Calu3 (cell line): Measurements from ENCODE around the gene MAD2L2. TPM values are rescaled to one million over a fixed set of nuclear protein-coding genes. Genes with fewer than 3 reads are reported as not detected.

Source experiments
- BruUV-seq: library from RNA; stranded (reverse); fragments of 400-500 nt; replicated peaks from 2 replicates; lab custom pipeline; 2021; lab: Mats Ljungman, UMichigan
- CTCF ChIA-PET: fragments of 300-600 bp; sonication (Branson Sonifier 250); formaldehyde crosslinking; loops from one replicate; lab custom pipeline; 2022; ENCODE audit warnings: antibody characterized with exemption; lab: Charles Lee
- DNase-seq: peaks from one replicate; pipeline ENCODE4 v3.0.0; 2022
- H3K27ac Mint-ChIP-seq: one replicate; pipeline ENCODE4 v1.8.0; 2022; ENCODE audit warnings: mixed read lengths; ENCODE audit not compliant: unreplicated experiment
- H3K27me3 Mint-ChIP-seq: one replicate; pipeline ENCODE4 v1.8.0; 2022; ENCODE audit warnings: mixed read lengths; ENCODE audit not compliant: unreplicated experiment
- H3K36me3 Mint-ChIP-seq: one replicate; pipeline ENCODE4 v1.8.0; 2022; ENCODE audit warnings: mild to moderate bottlenecking, moderate library complexity, mixed read lengths; ENCODE audit not compliant: insufficient read depth, unreplicated experiment
- H3K4me1 Mint-ChIP-seq: one replicate; pipeline ENCODE4 v1.8.0; 2022; ENCODE audit warnings: mild to moderate bottlenecking, low read depth, mixed read lengths; ENCODE audit not compliant: unreplicated experiment
- H3K4me3 Mint-ChIP-seq: one replicate; pipeline ENCODE4 v1.8.0; 2022; ENCODE audit warnings: mild to moderate bottlenecking, low read depth, moderate library complexity, mixed read lengths; ENCODE audit not compliant: unreplicated experiment
- H3K9me3 Mint-ChIP-seq: one replicate; pipeline ENCODE4 v1.8.0; 2022; ENCODE audit warnings: low read depth, mixed read lengths; ENCODE audit not compliant: unreplicated experiment
- CTCF ChIP-seq: fragments of 200-600 bp; IDR thresholded peaks from one replicate; pipeline ENCODE4 v1.8.0; 2022; ENCODE audit warnings: antibody characterized with exemption; ENCODE audit not compliant: unreplicated experiment
- intact Hi-C: fragments of 100-400 bp; cut with micrococcal nuclease; formaldehyde crosslinking; loops from one replicate; pipeline ENCODE4 v1.10.0; 2022; ENCODE audit not compliant: unreplicated experiment
- total RNA-seq: library from RNA; stranded (reverse); gene quantifications from 2 replicates; pipeline ENCODE4 v1.2.3, GENCODE V29; 2022

The MAD2L2 gene
- total RNA-seq, 1 experiment from 2014 or later: 19.2 TPM

DNA sequence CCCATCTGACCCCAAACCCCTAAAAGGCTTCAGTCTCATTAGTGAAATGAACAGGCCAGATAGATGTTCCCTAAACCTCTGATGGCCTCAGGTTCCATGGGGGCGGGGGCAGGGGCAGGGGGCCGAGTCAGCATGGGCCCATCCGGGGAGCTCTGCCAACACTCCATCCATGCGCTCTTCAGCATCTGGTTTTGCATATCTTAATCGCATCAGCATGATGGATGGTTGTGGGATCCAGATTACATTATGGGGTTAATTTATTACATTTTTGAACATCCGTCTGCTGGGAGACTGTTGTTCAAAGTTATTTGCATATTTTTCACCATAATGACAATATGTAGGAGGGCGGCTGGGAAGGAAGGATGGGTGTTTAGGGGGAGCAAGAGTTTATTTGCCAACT, 3.1 kb upstream of the MAD2L2 start:
- Mint-ChIP-seq H3K27ac (no peak overlapping the region), H3K9me3 (no peaks in the 10 kb centered on the region), H3K27me3 (peaks cover 31% of the 10 kb centered on the region), H3K4me3 (no peak overlapping the region), H3K36me3 (peaks cover 19% of the 10 kb centered on the region), H3K4me1 (no peaks in the 10 kb centered on the region)
- DNase-seq: no peak
- intact Hi-C loops: no loop called here
- CTCF ChIA-PET: no interaction called here
- TF ChIP-seq CTCF: no peak
- no TSS peak for BruUV-seq

- no peak for TF ChIP-seq CTCF
- no TSS peak for BruUV-seq
- H3K4me3 Mint-ChIP-seq: no peak overlapping the region
- intact Hi-C loops: no loop called here
- peaks cover 23% of the 10 kb centered on the region for H3K27me3 Mint-ChIP-seq
- no peaks in the 10 kb centered on the region for H3K9me3 Mint-ChIP-seq
- no peaks in the 10 kb centered on the region for H3K4me1 Mint-ChIP-seq
- no peak overlapping the region for H3K27ac Mint-ChIP-seq
- CTCF ChIA-PET: interaction anchor here (0.7 kb wide), 2 partner anchors 54 to 349 kb away, joined by 4 to 5 read pairs; no protein-coding TSS in a partner anchor
- H3K36me3 Mint-ChIP-seq: peaks cover 19% of the 10 kb centered on the region
- no peak for DNase-seq
These were observed 1.9 kb upstream of the MAD2L2 start for GRCh38 chr1:11682799-11683198.

- no peaks in the 10 kb centered on the region for H3K9me3 Mint-ChIP-seq
- intact Hi-C loops: no loop called here
- no peak for TF ChIP-seq CTCF
- H3K27ac Mint-ChIP-seq: no peak overlapping the region
- BruUV-seq: no TSS peak
- no peak overlapping the region for H3K4me3 Mint-ChIP-seq
- CTCF ChIA-PET: interaction anchor here (0.6 kb wide), 1 partner anchor 270 kb away, joined by 6 read pairs; no protein-coding TSS in a partner anchor
- H3K36me3 Mint-ChIP-seq: peaks cover 19% of the 10 kb centered on the region
- no peaks in the 10 kb centered on the region for H3K4me1 Mint-ChIP-seq
- peaks cover 18% of the 10 kb centered on the region for H3K27me3 Mint-ChIP-seq
- DNase-seq: no peak
These were observed 1.4 kb upstream of the MAD2L2 start for GRCh38 chr1:11682287-11682771.

GRCh38 chr1:11680270-11681070, 478 bp downstream of the MAD2L2 start:
- intact Hi-C loops: no loop called here
- CTCF ChIA-PET: interaction anchor here (1.0 kb wide), 1 partner anchor 39 kb away, joined by 3 read pairs; no protein-coding TSS in a partner anchor
- peak overlapping the region; percentile 92 for H3K4me3 Mint-ChIP-seq
- DNase-seq: no peak
- BruUV-seq: no TSS peak
- H3K27ac Mint-ChIP-seq: no peak overlapping the region
- H3K9me3 Mint-ChIP-seq: no peaks in the 10 kb centered on the region
- no peak for TF ChIP-seq CTCF
- H3K36me3 Mint-ChIP-seq: peaks cover 19% of the 10 kb centered on the region
- H3K27me3 Mint-ChIP-seq: peaks cover 18% of the 10 kb centered on the region
- no peaks in the 10 kb centered on the region for H3K4me1 Mint-ChIP-seq
